H1 (cell line): ENCODE results near the gene PROZ. TPM values are rescaled to one million over a fixed set of nuclear protein-coding genes. Genes with fewer than 3 reads are reported as not detected.

ENCODE experiments used
- CTCF ChIA-PET: fragments of 300-600 bp; sonication (Branson Sonifier 250); formaldehyde crosslinking; loops from one replicate; lab custom pipeline; 2021; ENCODE audit not compliant: partially characterized antibody; lab: Charles Lee
- POLR2A ChIA-PET: fragments of 300-600 bp; sonication (Branson Sonifier 250); formaldehyde crosslinking; loops from one replicate; lab custom pipeline; 2021; ENCODE audit warnings: inconsistent platforms; ENCODE audit not compliant: partially characterized antibody; lab: Charles Lee
- DNase-seq, 2 experiments: peaks; one replicate each; pipeline versions ENCODE4 v3.0.0 to v3.0.0-alpha.2; 2010 to 2022; ENCODE audit warnings: low spot score in 2 of 2, low read depth in 1 of 2, mixed read lengths in 1 of 2
- FAIRE-seq: peaks from 2 replicates; lab custom pipeline; 2011; peaks lifted over from hg19 to GRCh38; lab: Jason Lieb, UNC
- H2AFZ ChIP-seq: 2 replicates; pipeline ENCODE4 v1.8.1; 2012; ENCODE audit warnings: low read length, inconsistent platforms
- H2AK5ac ChIP-seq: 2 replicates; pipeline ENCODE4 v1.6.1; 2013; ENCODE audit warnings: low read depth, low read length
- H2BK120ac ChIP-seq: replicated peaks from 2 replicates; pipeline ENCODE3; 2013; ENCODE audit warnings: low read depth, low read length, inconsistent platforms
- H2BK12ac ChIP-seq: 2 replicates; pipeline ENCODE4 v1.6.1; 2013; ENCODE audit warnings: low read depth, low read length
- H2BK15ac ChIP-seq: 2 replicates; pipeline ENCODE4 v1.6.1; 2013; ENCODE audit warnings: low read length
- H2BK20ac ChIP-seq: 2 replicates; pipeline ENCODE4 v1.6.1; 2013; ENCODE audit warnings: low read length
- H2BK5ac ChIP-seq: 2 replicates; pipeline ENCODE4 v1.6.1; 2013; ENCODE audit warnings: low read depth, low read length
- H3K14ac ChIP-seq: 2 replicates; pipeline ENCODE4 v1.6.1; 2013; ENCODE audit warnings: inconsistent platforms; ENCODE audit not compliant: insufficient read length
- H3K18ac ChIP-seq: 2 replicates; pipeline ENCODE4 v1.6.1; 2013; ENCODE audit warnings: low read length; ENCODE audit errors: extremely low read depth
- H3K23ac ChIP-seq: 2 replicates; pipeline ENCODE4 v1.6.1; 2013; ENCODE audit warnings: inconsistent platforms; ENCODE audit not compliant: insufficient read length
- H3K23me2 ChIP-seq: 2 replicates; pipeline ENCODE4 v1.6.1; 2013; ENCODE audit warnings: low read depth, low read length
- H3K27ac ChIP-seq: 2 replicates; pipeline ENCODE4 v1.6.1; 2011; ENCODE audit warnings: low read depth, low read length, inconsistent platforms
- H3K27me3 ChIP-seq, 4 experiments: replicated peaks in 1 of 4; 1 replicate in 1 of 4; 2 replicates in 3 of 4; pipeline versions ENCODE4 v1.6.1 to v1.8.1; 2011 to 2013; ENCODE audit warnings: low read length in 3 of 4, mild to moderate bottlenecking in 3 of 4, inconsistent platforms in 2 of 4, mixed read lengths in 2 of 4, moderate library complexity in 1 of 4; ENCODE audit not compliant: control insufficient read depth in 3 of 4, insufficient read depth in 3 of 4; ENCODE audit errors: extremely low read depth in 1 of 4
- H3K36me3 ChIP-seq, 4 experiments: 2 replicates each; pipeline versions ENCODE4 v1.6.1 to v1.8.1; 2011 to 2013; ENCODE audit warnings: mild to moderate bottlenecking in 4 of 4, low read length in 3 of 4, moderate library complexity in 2 of 4, control low read depth in 1 of 4, inconsistent platforms in 1 of 4; ENCODE audit not compliant: insufficient read depth in 4 of 4, control insufficient read depth in 2 of 4
- H3K4ac ChIP-seq: replicated peaks from 2 replicates; pipeline ENCODE3; 2013; ENCODE audit warnings: low read length, low read depth, mixed read lengths, inconsistent platforms; ENCODE audit not compliant: insufficient read length
- H3K4me1 ChIP-seq, 4 experiments: replicated peaks in 1 of 4; 1 replicate in 1 of 4; 2 replicates in 3 of 4; pipeline versions ENCODE4 v1.6.1 to v1.8.1; 2011 to 2013; ENCODE audit warnings: low read length in 3 of 4, inconsistent platforms in 2 of 4, mixed read lengths in 1 of 4; ENCODE audit not compliant: insufficient read depth in 4 of 4, control insufficient read depth in 3 of 4
- H3K4me2 ChIP-seq, 2 experiments: 2 replicates each; pipeline versions ENCODE4 v1.6.1 to v1.8.1; 2011 to 2013; ENCODE audit warnings: low read depth in 2 of 2, low read length in 2 of 2, control low read depth in 1 of 2, inconsistent platforms in 1 of 2, mild to moderate bottlenecking in 1 of 2; ENCODE audit not compliant: insufficient read depth in 1 of 2
- H3K4me3 ChIP-seq, 4 experiments: fragments of 200-600, 300-600 bp in 1 of 4; sonication (generic), shearing (Covaris generic), sonication (Bioruptor Twin) in 1 of 4; 2 replicates each; pipeline versions ENCODE4 v1.5.1 to v1.8.1; 2011 to 2016; ENCODE audit warnings: low read length in 4 of 4, low read depth in 3 of 4, control low read depth in 2 of 4, inconsistent platforms in 2 of 4, mild to moderate bottlenecking in 2 of 4, mixed read lengths in 1 of 4, moderate library complexity in 1 of 4; ENCODE audit not compliant: insufficient read depth in 2 of 4; ENCODE audit errors: extremely low read depth in 1 of 4
- H3K56ac ChIP-seq: replicated peaks from 2 replicates; pipeline ENCODE3; 2013; ENCODE audit warnings: low read depth, mild to moderate bottlenecking, mixed read lengths, low read length, inconsistent platforms; ENCODE audit not compliant: insufficient read length
- H3K79me1 ChIP-seq: 2 replicates; pipeline ENCODE4 v1.6.1; 2013; ENCODE audit warnings: low read depth, low read length, control low read depth
- H3K79me2 ChIP-seq, 2 experiments: 2 replicates each; pipeline versions ENCODE4 v1.6.1 to v1.8.1; 2012 to 2013; ENCODE audit warnings: low read length in 2 of 2, mild to moderate bottlenecking in 2 of 2, inconsistent platforms in 1 of 2; ENCODE audit not compliant: insufficient read depth in 2 of 2, control insufficient read depth in 1 of 2
- H3K9ac ChIP-seq, 4 experiments: replicated peaks in 1 of 4; 1 replicate in 1 of 4; 2 replicates in 3 of 4; pipeline versions ENCODE4 v1.6.1 to v1.8.1; 2011 to 2013; ENCODE audit warnings: low read depth in 3 of 4, low read length in 3 of 4, control low read depth in 2 of 4, mild to moderate bottlenecking in 2 of 4, moderate library complexity in 2 of 4, inconsistent platforms in 1 of 4; ENCODE audit errors: extremely low read depth in 1 of 4
- H3K9me3 ChIP-seq, 2 experiments: 2 replicates each; pipeline versions ENCODE4 v1.6.1 to v1.8.1; 2012 to 2013; ENCODE audit warnings: mild to moderate bottlenecking in 2 of 2, moderate library complexity in 2 of 2, control low read depth in 1 of 2, inconsistent platforms in 1 of 2, low read depth in 1 of 2, low read length in 1 of 2, mixed read lengths in 1 of 2; ENCODE audit not compliant: insufficient read depth in 2 of 2
- H4K20me1 ChIP-seq, 2 experiments: replicated peaks in 1 of 2; 2 replicates each; pipeline versions ENCODE3 to v1.8.1; 2011 to 2013; ENCODE audit warnings: inconsistent platforms in 2 of 2, low read length in 2 of 2, mild to moderate bottlenecking in 1 of 2; ENCODE audit not compliant: insufficient read depth in 2 of 2, control insufficient read depth in 1 of 2
- H4K5ac ChIP-seq: 2 replicates; pipeline ENCODE4 v1.6.1; 2013; ENCODE audit warnings: low read length, low read depth, mixed read lengths, inconsistent platforms; ENCODE audit not compliant: insufficient read length
- H4K8ac ChIP-seq: 2 replicates; pipeline ENCODE4 v1.8.0; 2013; ENCODE audit warnings: mild to moderate bottlenecking, moderate library complexity, low read length, inconsistent platforms; ENCODE audit not compliant: insufficient read depth; ENCODE audit errors: extremely low read depth
- H4K91ac ChIP-seq: replicated peaks from 2 replicates; pipeline ENCODE3; 2013; ENCODE audit warnings: low read length, mixed read lengths, inconsistent platforms; ENCODE audit not compliant: insufficient read length
- BCL11A ChIP-seq, 2 experiments: IDR thresholded peaks; one replicate each; pipeline ENCODE4 v1.6.1; 2011; ENCODE audit warnings: low read depth in 2 of 2, low read length in 2 of 2, mild to moderate bottlenecking in 2 of 2
- CHD2 ChIP-seq: IDR thresholded peaks from 2 replicates; pipeline ENCODE4 v1.6.1; 2012; ENCODE audit warnings: low read length, improper control_type of control experiment
- GTF2F1 ChIP-seq: IDR thresholded peaks from 2 replicates; pipeline ENCODE4 v1.6.1; 2012; ENCODE audit warnings: low read depth, low read length, improper control_type of control experiment, borderline replicate concordance
- JUND ChIP-seq: IDR thresholded peaks from 2 replicates; pipeline ENCODE4 v1.6.1; 2011; ENCODE audit warnings: mild to moderate bottlenecking, improper control_type of control experiment, low read length
- KDM5A ChIP-seq: fragments of 200-600 bp; IDR thresholded peaks from 2 replicates; pipeline ENCODE4 v1.7.1; 2012; ENCODE audit warnings: mild to moderate bottlenecking, low read length, inconsistent platforms, mixed read lengths
- POLR2A ChIP-seq, 2 experiments: IDR thresholded peaks; 1 replicate in 1 of 2; 2 replicates in 1 of 2; pipeline ENCODE4 v1.6.1; 2011; ENCODE audit warnings: low read depth in 2 of 2, low read length in 2 of 2, mild to moderate bottlenecking in 2 of 2; ENCODE audit errors: control extremely low read depth in 1 of 2
- TEAD4 ChIP-seq: IDR thresholded peaks from 2 replicates; pipeline ENCODE4 v1.6.1; 2012; ENCODE audit warnings: low read depth, low read length, inconsistent platforms, mixed read lengths
- WGBS, 2 experiments: shearing (Covaris generic) in 1 of 2; methylation state at CpG; one replicate each; pipeline versions ENCODE4 v1.1.6 to v1.1.7; 2013 to 2015; ENCODE audit warnings: low lambda C conversion rate in 2 of 2, mixed read lengths in 2 of 2, inconsistent platforms in 1 of 2, low coverage in 1 of 2, missing lambda C conversion rate in 1 of 2; ENCODE audit not compliant: insufficient replicate concordance in 2 of 2, insufficient coverage in 1 of 2, insufficient read length in 1 of 2; ENCODE audit errors: extremely low coverage in 1 of 2, missing lambda C conversion rate in 1 of 2; 5-methylcytosine and 5-hydroxymethylcytosine counted together
- polyA plus RNA-seq, 7 experiments: library from polyadenylated mRNA; depleted of rRNA in 3 of 7; stranded (reverse) in 5 of 7; unstranded in 2 of 7; fragments of >200 nt in 5 of 7; fragments of 200-250 nt in 2 of 7; gene quantifications; 1 replicate in 5 of 7; 2 replicates in 1 of 7; 4 replicates in 1 of 7; pipeline versions ENCODE4 v1.2.1 to v1.2.3, GENCODE V29; 2011 to 2013; ENCODE audit warnings: missing spikeins in 2 of 7, mixed read lengths in 2 of 7
- total RNA-seq: library from RNA; stranded (reverse); fragmentation: NEBNext Ultra II Directional; extraction: Animal tissue kit (Norgen Biotek cat#: 25700); gene quantifications from 2 replicates; pipeline ENCODE4 v1.2.1, GENCODE V29; 2021
- TF ChIP-seq, protein P1 (sequence below): IDR thresholded peaks from 2 replicates; pipeline ENCODE4 v1.6.1; 2011; ENCODE audit warnings: low read depth, mild to moderate bottlenecking, low read length; ENCODE audit not compliant: insufficient read depth
- TF ChIP-seq, protein P2 (sequence below): IDR thresholded peaks from 2 replicates; pipeline ENCODE4 v1.6.1; 2011; ENCODE audit warnings: low read length, improper control_type of control experiment
- TF ChIP-seq, protein P3 (sequence below): IDR thresholded peaks from 2 replicates; pipeline ENCODE4 v1.6.1; 2012; ENCODE audit warnings: inconsistent platforms

Gene PROZ
- total and polyA plus RNA-seq, 2 of the 8 experiments (the other 6 are each of a cell fraction or from before 2014, with no cell fraction given), result not detected

DNA sequence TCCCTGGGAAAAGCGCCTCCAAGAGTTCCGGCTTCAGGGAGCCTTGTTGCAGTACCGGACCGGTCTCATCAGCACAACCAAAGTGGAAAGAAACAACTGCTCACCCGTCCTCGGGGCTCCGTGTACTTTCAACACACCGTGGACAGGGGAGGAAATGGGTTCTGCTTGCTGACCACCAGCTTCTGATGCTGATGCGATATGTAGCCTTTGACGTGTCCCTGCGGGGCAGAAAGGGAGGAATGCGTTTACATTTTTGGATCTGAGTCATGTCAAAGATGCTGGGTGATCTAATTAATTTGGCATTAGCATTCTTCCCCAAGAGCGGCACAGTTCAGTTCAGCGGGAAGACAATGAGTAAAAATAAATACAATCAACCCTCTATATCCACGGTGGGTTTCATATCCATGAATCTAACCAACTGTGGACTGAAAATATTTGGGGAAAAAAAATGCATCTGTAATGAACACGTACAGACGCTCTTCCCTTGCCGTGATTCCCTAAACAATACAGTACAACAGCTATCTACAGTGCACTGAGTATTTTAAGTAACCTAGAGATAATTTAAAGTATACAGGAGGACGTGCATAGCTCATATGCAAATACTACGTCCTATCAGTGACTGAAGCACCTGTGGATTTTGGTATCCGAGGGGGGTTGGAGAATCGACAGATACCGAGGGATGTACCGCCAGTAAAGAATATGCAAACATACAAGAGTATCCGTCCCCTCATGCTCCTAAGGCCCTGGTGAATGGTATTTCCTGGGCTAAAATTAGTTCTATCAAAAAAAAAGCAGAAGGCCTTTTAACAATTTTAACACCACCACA is 19.8 kb downstream of the PROZ start:
- ChIA-PET POLR2A (interaction anchor here (0.6 to 1.5 kb wide), 3 partner anchors 9 to 93 kb away, joined by 4 to 6 read pairs (median 5); no protein-coding TSS in a partner anchor), CTCF (interaction anchor here (0.7 to 1.2 kb wide), 2 partner anchors 21 to 149 kb away, joined by 3 to 5 read pairs; no protein-coding TSS in a partner anchor)
- Histone ChIP-seq H4K5ac (no peak overlapping the region), H3K27ac (no peak overlapping the region), H4K91ac (no peak overlapping the region), H3K9ac (no peak overlapping the region), H4K20me1 (peaks cover 6 to 15% of the 10 kb centered on the region in 2 experiments), H3K4me3 (no peak overlapping the region), H3K4ac (no peak overlapping the region), H3K4me2 (no peak overlapping the region), H2AK5ac (no peak overlapping the region), H2BK20ac (no peak overlapping the region), H2BK120ac (no peak overlapping the region), H3K36me3 (peaks cover 20 to 70% (median 56%) of the 10 kb centered on the region in 4 experiments), H3K79me1 (no peaks in the 10 kb centered on the region), H3K79me2 (no peaks in the 10 kb centered on the region), H3K56ac (no peak overlapping the region), H2BK12ac (no peak overlapping the region), H2AFZ (no peak overlapping the region), H3K14ac (no peak overlapping the region), H4K8ac (no peak overlapping the region), H3K9me3 (no peaks in the 10 kb centered on the region), H3K23ac (no peak overlapping the region), H2BK15ac (no peak overlapping the region), H3K27me3 (no peaks in the 10 kb centered on the region), H3K18ac (no peak overlapping the region), H3K4me1 (peaks cover 0 to 10% (median 2%) of the 10 kb centered on the region in 4 experiments; a peak in 5 of 7 replicates), H3K23me2 (no peaks in the 10 kb centered on the region), H2BK5ac (no peak overlapping the region)
- no peak for FAIRE-seq
- 91% methylated on average over 25 of the region's 25 CpGs; no CpG with 5 or more reads in 1 of the 2 experiments for WGBS, 2 experiments
- DNase-seq, result no peak
- TF ChIP-seq CHD2 (no peak), POLR2A (IDR thresholded peaks at IDR 0.05; ENCODE audit: control extremely low read depth in 1 of 2, low read depth in 2 of 2, low read length in 2 of 2) (no peak), TEAD4 (no peak), JUND (no peak), GTF2F1 (no peak), BCL11A (IDR thresholded peaks at IDR 0.05; ENCODE audit: low read depth in 2 of 2, low read length in 2 of 2) (no peak), KDM5A (no peak)
- TF ChIP-seq, protein P1, sequence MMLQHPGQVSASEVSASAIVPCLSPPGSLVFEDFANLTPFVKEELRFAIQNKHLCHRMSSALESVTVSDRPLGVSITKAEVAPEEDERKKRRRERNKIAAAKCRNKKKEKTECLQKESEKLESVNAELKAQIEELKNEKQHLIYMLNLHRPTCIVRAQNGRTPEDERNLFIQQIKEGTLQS, result no peak
- TF ChIP-seq, protein P2, sequence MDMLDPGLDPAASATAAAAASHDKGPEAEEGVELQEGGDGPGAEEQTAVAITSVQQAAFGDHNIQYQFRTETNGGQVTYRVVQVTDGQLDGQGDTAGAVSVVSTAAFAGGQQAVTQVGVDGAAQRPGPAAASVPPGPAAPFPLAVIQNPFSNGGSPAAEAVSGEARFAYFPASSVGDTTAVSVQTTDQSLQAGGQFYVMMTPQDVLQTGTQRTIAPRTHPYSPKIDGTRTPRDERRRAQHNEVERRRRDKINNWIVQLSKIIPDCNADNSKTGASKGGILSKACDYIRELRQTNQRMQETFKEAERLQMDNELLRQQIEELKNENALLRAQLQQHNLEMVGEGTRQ, result no peak
- TF ChIP-seq, protein P3, sequence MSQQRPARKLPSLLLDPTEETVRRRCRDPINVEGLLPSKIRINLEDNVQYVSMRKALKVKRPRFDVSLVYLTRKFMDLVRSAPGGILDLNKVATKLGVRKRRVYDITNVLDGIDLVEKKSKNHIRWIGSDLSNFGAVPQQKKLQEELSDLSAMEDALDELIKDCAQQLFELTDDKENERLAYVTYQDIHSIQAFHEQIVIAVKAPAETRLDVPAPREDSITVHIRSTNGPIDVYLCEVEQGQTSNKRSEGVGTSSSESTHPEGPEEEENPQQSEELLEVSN, result no peak
